Measurements from ENCODE around the gene FGD3.

The FGD3 gene

GRCh38 chr9:93051680-93052089 lies 104.4 kb downstream of the FGD3 start:
- Histone ChIP-seq H3K9me3 (ENCODE audit: insufficient read depth, low read length) (no peaks in the 10 kb centered on the region), H3K4me3 (ENCODE audit: insufficient read length, low read depth) (no peak overlapping the region), H3K9ac (ENCODE audit: insufficient read length, low read depth) (no peak overlapping the region), H3K36me3 (ENCODE audit: insufficient read depth, insufficient read length, low read length) (no peaks in the 10 kb centered on the region), H3K4me1 (ENCODE audit: insufficient read depth, insufficient read length) (peaks cover 20% of the 10 kb centered on the region), H3K27me3 (ENCODE audit: insufficient read depth, insufficient read length) (no peaks in the 10 kb centered on the region)
- TF ChIP-seq SUZ12 (IDR thresholded peaks at IDR 0.05; ENCODE audit: extremely low read depth, insufficient read depth, insufficient read length) (no peak), YY1 (IDR thresholded peaks at IDR 0.05; ENCODE audit: insufficient read depth, insufficient read length) (no peak)
- no peak for DNase-seq (ENCODE audit: low read depth, low spot score)

DNA sequence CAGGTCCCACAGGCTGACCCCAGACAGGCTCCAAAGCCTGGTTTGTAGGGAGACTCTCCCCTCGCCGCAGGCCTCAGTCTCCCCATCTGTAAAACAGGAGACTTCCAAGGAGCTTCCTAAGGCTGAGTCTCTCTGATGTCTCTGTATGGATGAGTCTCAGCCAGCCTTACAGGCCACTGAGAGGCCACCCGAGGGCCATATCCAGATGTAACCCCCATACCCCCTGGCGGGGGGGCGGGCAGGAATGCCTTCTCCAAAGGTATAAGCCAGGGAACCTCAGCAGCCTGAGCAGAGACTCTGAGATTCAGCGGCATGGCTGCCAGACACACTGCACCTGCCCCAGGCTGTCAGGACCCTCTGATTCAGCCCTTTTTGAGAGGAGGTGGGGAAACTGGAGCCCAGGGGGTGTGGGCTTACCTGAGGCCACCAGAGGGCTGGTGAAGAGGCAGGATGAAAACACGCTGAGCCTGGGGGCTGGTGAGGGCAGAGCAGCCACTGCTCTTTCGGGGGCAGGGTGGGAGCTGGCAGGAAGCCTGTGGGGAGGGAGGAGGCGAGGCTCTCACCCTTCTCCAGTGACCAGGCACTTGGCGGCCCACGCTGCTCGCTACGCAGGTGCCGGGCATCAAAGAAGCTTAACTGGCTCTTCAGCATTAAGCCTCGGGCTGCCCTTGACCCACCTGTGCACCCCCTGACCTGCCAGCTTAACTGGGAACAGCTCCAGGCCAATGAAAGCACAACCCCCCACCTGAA lies 105.6 kb downstream of the FGD3 start:
- TF ChIP-seq YY1 (IDR thresholded peaks at IDR 0.05; ENCODE audit: insufficient read depth, insufficient read length), result no peak
- H3K27me3 ChIP-seq (ENCODE audit: insufficient read depth, insufficient read length), result no peaks in the 10 kb centered on the region
- peaks cover 31% of the 10 kb centered on the region for H3K4me1 ChIP-seq (ENCODE audit: insufficient read depth, insufficient read length)
- H3K9ac ChIP-seq (ENCODE audit: insufficient read length, low read depth), result no peak overlapping the region
- H3K36me3 ChIP-seq (ENCODE audit: insufficient read depth, insufficient read length, low read length), result no peaks in the 10 kb centered on the region
- H3K4me3 ChIP-seq (ENCODE audit: insufficient read length, low read depth), result no peak overlapping the region
- no peaks in the 10 kb centered on the region for H3K9me3 ChIP-seq (ENCODE audit: insufficient read depth, low read length)
- no peak for DNase-seq (ENCODE audit: low read depth, low spot score)

- Histone ChIP-seq H3K4me1 (ENCODE audit: insufficient read depth, insufficient read length) (peaks cover 33% of the 10 kb centered on the region), H3K27me3 (ENCODE audit: insufficient read depth, insufficient read length) (no peaks in the 10 kb centered on the region), H3K36me3 (ENCODE audit: insufficient read depth, insufficient read length, low read length) (no peaks in the 10 kb centered on the region), H3K4me3 (ENCODE audit: insufficient read length, low read depth) (no peak overlapping the region), H3K9me3 (ENCODE audit: insufficient read depth, low read length) (no peaks in the 10 kb centered on the region), H3K9ac (ENCODE audit: insufficient read length, low read depth) (no peak overlapping the region)
- TF ChIP-seq YY1 (IDR thresholded peaks at IDR 0.05; ENCODE audit: insufficient read depth, insufficient read length) (no peak), SUZ12 (IDR thresholded peaks at IDR 0.05; ENCODE audit: extremely low read depth, insufficient read depth, insufficient read length) (no peak), ZNF274 (IDR thresholded peaks at IDR 0.05; ENCODE audit: low read depth, low read length) (no peak)
- no peak for DNase-seq (ENCODE audit: low read depth, low spot score)
Observed at GRCh38 chr9:93053781-93054331, 106.5 kb downstream of the FGD3 start.

- no peaks in the 10 kb centered on the region for H3K27me3 ChIP-seq (ENCODE audit: insufficient read depth, insufficient read length)
- no peaks in the 10 kb centered on the region for H3K36me3 ChIP-seq (ENCODE audit: insufficient read depth, insufficient read length, low read length)
- no peak for TF ChIP-seq ZNF274 (IDR thresholded peaks at IDR 0.05; ENCODE audit: low read depth, low read length)
- no peak for TF ChIP-seq SUZ12 (IDR thresholded peaks at IDR 0.05; ENCODE audit: extremely low read depth, insufficient read depth, insufficient read length)
- TF ChIP-seq YY1 (IDR thresholded peaks at IDR 0.05; ENCODE audit: insufficient read depth, insufficient read length), result no peak
- H3K4me3 ChIP-seq (ENCODE audit: insufficient read length, low read depth), result no peak overlapping the region
- no peaks in the 10 kb centered on the region for H3K9me3 ChIP-seq (ENCODE audit: insufficient read depth, low read length)
- peaks cover 35% of the 10 kb centered on the region for H3K4me1 ChIP-seq (ENCODE audit: insufficient read depth, insufficient read length)
- DNase-seq (ENCODE audit: low read depth, low spot score), result no peak
- peak overlapping the region; percentile 9 for H3K9ac ChIP-seq (ENCODE audit: insufficient read length, low read depth)
Observed at GRCh38 chr9:93054758-93055704, 107.7 kb downstream of the FGD3 start.

DNA sequence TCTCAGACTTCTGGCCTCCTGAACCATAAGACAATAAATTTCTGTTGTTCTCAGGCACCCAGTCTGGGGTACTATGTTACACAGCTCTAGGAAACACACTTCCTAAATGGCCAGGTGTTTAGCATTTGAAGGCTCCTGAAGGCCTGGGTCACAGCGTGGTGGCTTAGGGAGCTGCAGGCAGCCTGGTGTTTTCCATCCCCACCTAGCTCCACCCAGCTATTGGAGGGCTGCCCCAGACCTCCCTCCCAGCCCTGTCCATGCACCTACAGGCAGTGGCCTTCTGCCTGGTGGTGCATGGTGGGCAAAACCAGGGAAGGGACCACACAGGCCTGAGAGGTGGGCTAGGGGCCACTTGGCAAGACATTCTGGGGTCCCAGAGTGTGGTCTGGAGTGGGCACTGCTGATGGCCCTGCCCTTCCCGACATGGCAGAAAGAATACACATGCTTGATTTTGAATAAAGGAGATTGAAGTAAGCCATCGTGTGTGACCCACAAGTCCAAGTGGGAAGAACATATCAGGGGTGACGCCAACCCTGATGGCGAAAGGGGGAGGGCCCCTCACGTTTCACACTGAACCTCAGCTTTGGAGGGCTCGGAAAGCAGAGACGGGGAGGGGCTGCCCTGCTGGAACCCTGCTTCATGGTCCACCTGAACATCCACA lies 109.8 kb downstream of the FGD3 start:
- peak overlapping the region; percentile 17 for H3K9ac ChIP-seq (ENCODE audit: insufficient read length, low read depth)
- H3K4me3 ChIP-seq (ENCODE audit: insufficient read length, low read depth), result no peak overlapping the region
- no peak for DNase-seq (ENCODE audit: low read depth, low spot score)
- no peaks in the 10 kb centered on the region for H3K9me3 ChIP-seq (ENCODE audit: insufficient read depth, low read length)
- no peak for TF ChIP-seq ZNF274 (IDR thresholded peaks at IDR 0.05; ENCODE audit: low read depth, low read length)
- no peak for TF ChIP-seq YY1 (IDR thresholded peaks at IDR 0.05; ENCODE audit: insufficient read depth, insufficient read length)
- no peaks in the 10 kb centered on the region for H3K27me3 ChIP-seq (ENCODE audit: insufficient read depth, insufficient read length)
- H3K36me3 ChIP-seq (ENCODE audit: insufficient read depth, insufficient read length, low read length), result no peaks in the 10 kb centered on the region
- H3K4me1 ChIP-seq (ENCODE audit: insufficient read depth, insufficient read length), result peaks cover 49% of the 10 kb centered on the region

GRCh38 chr9:93057703-93058354 lies 110.5 kb downstream of the FGD3 start:
- no peaks in the 10 kb centered on the region for H3K9me3 ChIP-seq (ENCODE audit: insufficient read depth, low read length)
- H3K9ac ChIP-seq (ENCODE audit: insufficient read length, low read depth), result peak overlapping the region; percentile 52
- no peak for DNase-seq (ENCODE audit: low read depth, low spot score)
- no peaks in the 10 kb centered on the region for H3K36me3 ChIP-seq (ENCODE audit: insufficient read depth, insufficient read length, low read length)
- peaks cover 55% of the 10 kb centered on the region for H3K4me1 ChIP-seq (ENCODE audit: insufficient read depth, insufficient read length)
- no peak for TF ChIP-seq ZNF274 (IDR thresholded peaks at IDR 0.05; ENCODE audit: low read depth, low read length)
- TF ChIP-seq SUZ12 (IDR thresholded peaks at IDR 0.05; ENCODE audit: extremely low read depth, insufficient read depth, insufficient read length), result no peak
- no peak for TF ChIP-seq YY1 (IDR thresholded peaks at IDR 0.05; ENCODE audit: insufficient read depth, insufficient read length)
- H3K4me3 ChIP-seq (ENCODE audit: insufficient read length, low read depth), result no peak overlapping the region
- H3K27me3 ChIP-seq (ENCODE audit: insufficient read depth, insufficient read length), result no peaks in the 10 kb centered on the region
